Esophagus squamous epithelium (tissue), 4 donors: ENCODE results near the gene WDR46.
"Not testable (repeated sequence)": the region's sequence is repeated elsewhere in the genome, so short reads cannot be mapped to it uniquely, and the experiment has no call there.

Experiments
- CTCF ChIP-seq, 6 experiments: fragments of 450-650 bp in 4 of 6; fragments of 200-600 bp in 2 of 6; sonication (generic) in 2 of 6; IDR thresholded peaks; one replicate each; pipeline ENCODE4 v1.5.1; 2016 to 2019; ENCODE audit warnings: antibody characterized with exemption in 6 of 6, mild to moderate bottlenecking in 4 of 6, moderate library complexity in 4 of 6
- POLR2A ChIP-seq, 4 donors: fragments of 450-650 bp; IDR thresholded peaks; one replicate each; pipeline ENCODE4 v1.6.1; 2017; ENCODE audit warnings: antibody characterized with exemption in 4 of 4, mild to moderate bottlenecking in 4 of 4, moderate library complexity in 3 of 4

- TF ChIP-seq POLR2A, CTCF (IDR thresholded peaks at IDR 0.05): not testable (repeated sequence)
These were observed 26.5 kb downstream of the WDR46 start for GRCh38 chr6:33262490-33262889.
